ENCODE measurements around the gene DCTN1. TPM values are rescaled to one million over a fixed set of nuclear protein-coding genes. Genes with fewer than 3 reads are reported as not detected.

DCTN1 gene
- total RNA-seq, 4 donors from 2014 or later = 78.7 to 131 (median 100) TPM

GRCh38 chr2:74407682-74408081 is 27.6 kb upstream of the DCTN1 start:
- TF ChIP-seq, protein P1, sequence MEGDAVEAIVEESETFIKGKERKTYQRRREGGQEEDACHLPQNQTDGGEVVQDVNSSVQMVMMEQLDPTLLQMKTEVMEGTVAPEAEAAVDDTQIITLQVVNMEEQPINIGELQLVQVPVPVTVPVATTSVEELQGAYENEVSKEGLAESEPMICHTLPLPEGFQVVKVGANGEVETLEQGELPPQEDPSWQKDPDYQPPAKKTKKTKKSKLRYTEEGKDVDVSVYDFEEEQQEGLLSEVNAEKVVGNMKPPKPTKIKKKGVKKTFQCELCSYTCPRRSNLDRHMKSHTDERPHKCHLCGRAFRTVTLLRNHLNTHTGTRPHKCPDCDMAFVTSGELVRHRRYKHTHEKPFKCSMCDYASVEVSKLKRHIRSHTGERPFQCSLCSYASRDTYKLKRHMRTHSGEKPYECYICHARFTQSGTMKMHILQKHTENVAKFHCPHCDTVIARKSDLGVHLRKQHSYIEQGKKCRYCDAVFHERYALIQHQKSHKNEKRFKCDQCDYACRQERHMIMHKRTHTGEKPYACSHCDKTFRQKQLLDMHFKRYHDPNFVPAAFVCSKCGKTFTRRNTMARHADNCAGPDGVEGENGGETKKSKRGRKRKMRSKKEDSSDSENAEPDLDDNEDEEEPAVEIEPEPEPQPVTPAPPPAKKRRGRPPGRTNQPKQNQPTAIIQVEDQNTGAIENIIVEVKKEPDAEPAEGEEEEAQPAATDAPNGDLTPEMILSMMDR (IDR thresholded peaks at IDR 0.05; ENCODE audit: low read depth) = no peak

GRCh38 chr2:74406035-74406434 is 25.9 kb upstream of the DCTN1 start:
- TF ChIP-seq, protein P1 (IDR thresholded peaks at IDR 0.05; ENCODE audit: low read depth) = no peak

GRCh38 chr2:74401891-74402290 is 21.8 kb upstream of the DCTN1 start:
- TF ChIP-seq, protein P1 (IDR thresholded peaks at IDR 0.05; ENCODE audit: low read depth) = no peak

DNA sequence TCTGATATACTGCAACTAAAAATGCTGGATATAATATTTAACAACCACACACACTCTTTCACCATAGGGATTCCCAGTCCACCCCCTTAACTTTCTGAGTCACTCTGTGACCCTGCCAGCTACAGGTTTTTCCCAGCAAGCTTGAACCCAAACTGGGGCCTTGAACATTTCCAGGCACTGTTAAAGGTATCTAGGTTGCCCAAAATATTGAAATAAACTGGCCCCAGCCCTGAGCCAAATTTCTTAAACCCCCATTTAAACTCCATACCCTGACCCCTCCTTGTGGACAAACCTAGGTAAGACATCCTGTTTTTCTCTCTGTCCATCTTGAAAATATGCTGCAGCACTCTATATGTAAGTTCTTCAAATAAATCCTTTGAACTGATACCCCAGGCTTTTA is 19.7 kb upstream of the DCTN1 start:
- TF ChIP-seq, protein P1 (IDR thresholded peaks at IDR 0.05; ENCODE audit: low read depth) = no peak

DNA sequence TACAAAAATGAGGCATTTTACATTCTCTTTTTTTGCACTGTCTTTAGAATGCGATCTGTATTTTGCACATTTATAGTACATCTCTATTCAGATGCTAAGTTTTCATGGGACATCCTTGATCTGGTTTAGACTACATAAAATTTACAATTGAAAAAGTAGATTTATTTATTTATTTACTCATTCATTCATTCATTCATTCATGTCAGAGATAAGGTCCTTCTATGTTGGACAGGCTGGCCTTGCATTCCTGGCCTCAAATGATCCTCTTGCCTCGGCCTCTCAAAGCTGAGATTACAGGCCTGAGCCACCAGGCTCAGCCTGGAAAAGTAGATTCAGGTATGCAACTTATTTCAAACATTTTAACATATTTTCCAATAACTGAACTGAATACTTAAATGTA is 16.0 kb upstream of the DCTN1 start:
- TF ChIP-seq, protein P1 (IDR thresholded peaks at IDR 0.05; ENCODE audit: low read depth) = no peak

- TF ChIP-seq, protein P1 (IDR thresholded peaks at IDR 0.05; ENCODE audit: low read depth) = no peak
These were observed 13.4 kb upstream of the DCTN1 start for GRCh38 chr2:74393525-74393924.

DNA sequence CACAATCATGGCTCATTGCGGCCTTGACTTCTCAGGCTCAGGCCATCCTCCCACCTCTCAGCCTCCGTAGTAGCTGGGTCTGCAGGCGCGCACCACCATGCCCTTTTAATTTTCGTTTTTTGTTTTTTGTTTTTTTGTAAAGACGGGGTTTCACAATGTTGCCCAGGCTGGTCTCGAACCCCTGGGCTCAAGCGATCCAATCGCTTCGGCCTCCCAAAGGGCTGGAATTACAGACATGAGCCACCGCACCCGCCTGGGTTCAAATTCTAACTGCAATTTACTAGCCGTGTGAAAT is 12.3 kb upstream of the DCTN1 start:
- TF ChIP-seq, protein P1 (IDR thresholded peaks at IDR 0.05; ENCODE audit: low read depth) = no peak
